Chondrocyte (in vitro differentiated cells): ENCODE measurements around the gene C1QTNF1. TPM values are rescaled to one million over a fixed set of nuclear protein-coding genes. Genes with fewer than 3 reads are reported as not detected.

ENCODE experiments used
- DNase-seq: peaks from one replicate; pipeline ENCODE4 v3.0.0; 2021; ENCODE audit warnings: mixed read lengths, low spot score
- H3K27ac Mint-ChIP-seq: one replicate; pipeline ENCODE4 v1.8.0; 2021; ENCODE audit warnings: mild to moderate bottlenecking, moderate library complexity, mixed read lengths; ENCODE audit not compliant: unreplicated experiment
- H3K27me3 Mint-ChIP-seq: 2 replicates; pipeline ENCODE4 v1.8.0; 2021; ENCODE audit warnings: low read depth, mixed read lengths
- H3K36me3 Mint-ChIP-seq: 2 replicates; pipeline ENCODE4 v1.8.0; 2021; ENCODE audit warnings: low read depth, mixed read lengths
- H3K4me1 Mint-ChIP-seq: 2 replicates; pipeline ENCODE4 v1.8.0; 2021; ENCODE audit warnings: low read depth, mild to moderate bottlenecking, mixed read lengths
- H3K4me3 Mint-ChIP-seq: one replicate; pipeline ENCODE4 v1.8.0; 2021; ENCODE audit warnings: mild to moderate bottlenecking, moderate library complexity, mixed read lengths; ENCODE audit not compliant: unreplicated experiment
- H3K9me3 Mint-ChIP-seq: 2 replicates; pipeline ENCODE4 v1.8.0; 2021; ENCODE audit warnings: low read depth, mixed read lengths
- CTCF ChIP-seq: fragments of 200-600 bp; sonication (generic); IDR thresholded peaks from 2 replicates; pipeline ENCODE4 v1.5.0; 2021; ENCODE audit warnings: antibody characterized with exemption, mild to moderate bottlenecking, moderate library complexity
- total RNA-seq: library from RNA; stranded (reverse); gene quantifications from 3 replicates; pipeline ENCODE4 v1.2.1, GENCODE V29; 2021

C1QTNF1 gene
- total RNA-seq, 1 donor from 2014 or later, result 74.7 TPM

GRCh38 chr17:79045842-79046196, 21.9 kb downstream of the C1QTNF1 start:
- TF ChIP-seq CTCF, result peak; percentile 89
- H3K27ac Mint-ChIP-seq, result no peak overlapping the region
- H3K27me3 Mint-ChIP-seq, result peaks cover 16% of the 10 kb centered on the region
- no peak overlapping the region for H3K4me3 Mint-ChIP-seq
- peaks cover 8% of the 10 kb centered on the region for H3K36me3 Mint-ChIP-seq
- peak; percentile 81 for DNase-seq
- peaks cover 7% of the 10 kb centered on the region for H3K4me1 Mint-ChIP-seq
- H3K9me3 Mint-ChIP-seq, result no peaks in the 10 kb centered on the region

DNA sequence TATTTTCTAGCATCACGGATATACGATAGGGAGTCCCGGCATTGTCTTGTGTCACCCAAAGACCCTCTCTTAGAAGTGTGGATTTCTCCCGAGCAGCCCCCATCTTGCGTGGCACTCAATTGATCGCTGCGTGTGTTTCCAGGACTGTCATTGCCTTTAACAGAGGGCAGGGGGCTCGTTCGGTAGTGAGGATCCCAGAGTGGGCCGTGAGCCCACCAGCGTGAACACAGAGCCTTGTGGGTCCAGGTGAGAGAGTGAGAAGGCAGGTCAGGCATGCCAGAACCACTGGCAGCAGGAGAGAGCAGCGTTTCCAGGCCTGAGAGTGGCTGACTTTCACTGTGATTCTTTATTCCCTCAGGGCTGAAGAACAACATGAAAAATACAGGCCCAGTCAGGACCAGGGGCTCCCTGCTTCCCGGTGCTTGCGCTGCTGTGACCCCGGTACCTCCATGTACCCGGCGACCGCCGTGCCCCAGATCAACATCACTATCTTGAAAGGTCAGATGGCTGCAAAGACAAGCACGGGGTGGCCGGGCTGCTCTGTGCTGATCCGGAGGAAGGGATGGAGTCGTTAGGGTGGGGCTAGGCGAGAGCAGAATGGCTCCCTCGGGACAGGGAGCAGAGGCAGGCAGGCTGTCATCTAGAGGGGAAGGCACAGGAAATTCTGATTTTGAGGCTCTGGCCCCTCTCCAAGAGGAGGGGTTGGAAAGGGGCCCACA, 22.4 kb downstream of the C1QTNF1 start:
- Mint-ChIP-seq H3K4me3 (no peak overlapping the region), H3K36me3 (peaks cover 8% of the 10 kb centered on the region), H3K4me1 (peaks cover 7% of the 10 kb centered on the region), H3K9me3 (no peaks in the 10 kb centered on the region), H3K27ac (no peak overlapping the region), H3K27me3 (peaks cover 16% of the 10 kb centered on the region)
- no peak for TF ChIP-seq CTCF
- DNase-seq, result peak; percentile 68

DNA sequence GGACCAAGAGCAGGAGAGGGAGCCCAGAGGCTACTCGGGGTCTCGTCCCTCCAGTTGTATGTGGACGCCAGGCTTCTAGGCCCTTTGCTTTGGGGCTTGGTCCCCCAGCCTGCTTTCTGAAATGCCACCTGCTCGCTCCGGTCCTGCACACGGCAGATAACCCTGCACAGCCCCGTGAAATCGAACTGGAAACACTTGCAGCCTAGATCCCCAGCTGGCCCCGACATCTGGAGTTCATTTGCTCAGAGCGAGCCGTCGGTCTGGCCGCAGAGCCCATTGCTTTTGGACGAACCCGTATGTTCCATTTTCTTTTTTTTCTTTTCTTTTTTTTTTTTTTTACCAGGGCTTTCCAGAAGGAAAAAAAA, 22.9 kb downstream of the C1QTNF1 start:
- H3K27me3 Mint-ChIP-seq, result peaks cover 16% of the 10 kb centered on the region
- peaks cover 7% of the 10 kb centered on the region for H3K4me1 Mint-ChIP-seq
- no peaks in the 10 kb centered on the region for H3K9me3 Mint-ChIP-seq
- TF ChIP-seq CTCF, result no peak
- H3K4me3 Mint-ChIP-seq, result no peak overlapping the region
- peak; percentile 28 for DNase-seq
- peaks cover 8% of the 10 kb centered on the region for H3K36me3 Mint-ChIP-seq
- no peak overlapping the region for H3K27ac Mint-ChIP-seq

DNA sequence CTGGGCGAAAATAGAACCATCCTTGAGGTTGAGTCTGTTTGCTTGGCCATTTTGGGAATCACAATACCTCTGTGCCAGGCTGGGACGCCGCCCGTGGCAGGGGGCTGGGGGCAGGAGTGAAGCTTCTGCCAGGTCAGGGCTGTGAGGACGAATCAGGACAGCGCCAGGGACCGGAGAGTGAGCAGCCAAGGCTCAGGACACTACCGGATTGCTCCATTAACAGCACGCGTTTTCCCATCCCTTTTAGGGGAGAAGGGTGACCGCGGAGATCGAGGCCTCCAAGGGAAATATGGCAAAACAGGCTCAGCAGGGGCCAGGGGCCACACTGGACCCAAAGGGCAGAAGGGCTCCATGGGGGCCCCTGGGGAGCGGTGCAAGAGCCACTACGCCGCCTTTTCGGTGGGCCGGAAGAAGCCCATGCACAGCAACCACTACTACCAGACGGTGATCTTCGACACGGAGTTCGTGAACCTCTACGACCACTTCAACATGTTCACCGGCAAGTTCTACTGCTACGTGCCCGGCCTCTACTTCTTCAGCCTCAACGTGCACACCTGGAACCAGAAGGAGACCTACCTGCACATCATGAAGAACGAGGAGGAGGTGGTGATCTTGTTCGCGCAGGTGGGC, 23.4 kb downstream of the C1QTNF1 start:
- H3K4me1 Mint-ChIP-seq, result peaks cover 7% of the 10 kb centered on the region
- no peak overlapping the region for H3K4me3 Mint-ChIP-seq
- no peak overlapping the region for H3K27ac Mint-ChIP-seq
- peak; percentile 69 for DNase-seq
- no peaks in the 10 kb centered on the region for H3K9me3 Mint-ChIP-seq
- peaks cover 16% of the 10 kb centered on the region for H3K27me3 Mint-ChIP-seq
- peaks cover 8% of the 10 kb centered on the region for H3K36me3 Mint-ChIP-seq
- no peak for TF ChIP-seq CTCF

DNA sequence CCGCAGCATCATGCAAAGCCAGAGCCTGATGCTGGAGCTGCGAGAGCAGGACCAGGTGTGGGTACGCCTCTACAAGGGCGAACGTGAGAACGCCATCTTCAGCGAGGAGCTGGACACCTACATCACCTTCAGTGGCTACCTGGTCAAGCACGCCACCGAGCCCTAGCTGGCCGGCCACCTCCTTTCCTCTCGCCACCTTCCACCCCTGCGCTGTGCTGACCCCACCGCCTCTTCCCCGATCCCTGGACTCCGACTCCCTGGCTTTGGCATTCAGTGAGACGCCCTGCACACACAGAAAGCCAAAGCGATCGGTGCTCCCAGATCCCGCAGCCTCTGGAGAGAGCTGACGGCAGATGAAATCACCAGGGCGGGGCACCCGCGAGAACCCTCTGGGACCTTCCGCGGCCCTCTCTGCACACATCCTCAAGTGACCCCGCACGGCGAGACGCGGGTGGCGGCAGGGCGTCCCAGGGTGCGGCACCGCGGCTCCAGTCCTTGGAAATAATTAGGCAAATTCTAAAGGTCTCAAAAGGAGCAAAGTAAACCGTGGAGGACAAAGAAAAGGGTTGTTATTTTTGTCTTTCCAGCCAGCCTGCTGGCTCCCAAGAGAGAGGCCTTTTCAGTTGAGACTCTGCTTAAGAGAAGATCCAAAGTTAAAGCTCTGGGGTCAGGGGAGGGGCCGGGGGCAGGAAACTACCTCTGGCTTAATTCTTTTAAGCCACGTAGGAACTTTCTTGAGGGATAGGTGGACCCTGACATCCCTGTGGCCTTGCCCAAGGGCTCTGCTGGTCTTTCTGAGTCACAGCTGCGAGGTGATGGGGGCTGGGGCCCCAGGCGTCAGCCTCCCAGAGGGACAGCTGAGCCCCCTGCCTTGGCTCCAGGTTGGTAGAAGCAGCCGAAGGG, 24.2 kb downstream of the C1QTNF1 start:
- H3K4me3 Mint-ChIP-seq, result no peak overlapping the region
- H3K36me3 Mint-ChIP-seq, result peaks cover 8% of the 10 kb centered on the region
- no peak for TF ChIP-seq CTCF
- no peaks in the 10 kb centered on the region for H3K9me3 Mint-ChIP-seq
- peaks cover 16% of the 10 kb centered on the region for H3K27me3 Mint-ChIP-seq
- peak; percentile 86 for DNase-seq
- peaks cover 10% of the 10 kb centered on the region for H3K4me1 Mint-ChIP-seq
- H3K27ac Mint-ChIP-seq, result no peak overlapping the region
